Glomerular endothelial cell (primary cell): ENCODE measurements around the gene MAFB. TPM values are rescaled to one million over a fixed set of nuclear protein-coding genes. Genes with fewer than 3 reads are reported as not detected.

ENCODE experiments used
- DNase-seq: peaks from one replicate; pipeline ENCODE4 v3.0.0-alpha.2; 2011; ENCODE audit warnings: low read depth, low spot score; ENCODE audit errors: extremely low read depth
- total RNA-seq: library from RNA; depleted of rRNA; stranded (reverse); fragments of >200 nt; gene quantifications from 2 replicates; pipeline ENCODE4 v1.2.3, GENCODE V29; 2015

Gene MAFB
- total RNA-seq, 1 donor from 2014 or later = 2.3 TPM

DNA sequence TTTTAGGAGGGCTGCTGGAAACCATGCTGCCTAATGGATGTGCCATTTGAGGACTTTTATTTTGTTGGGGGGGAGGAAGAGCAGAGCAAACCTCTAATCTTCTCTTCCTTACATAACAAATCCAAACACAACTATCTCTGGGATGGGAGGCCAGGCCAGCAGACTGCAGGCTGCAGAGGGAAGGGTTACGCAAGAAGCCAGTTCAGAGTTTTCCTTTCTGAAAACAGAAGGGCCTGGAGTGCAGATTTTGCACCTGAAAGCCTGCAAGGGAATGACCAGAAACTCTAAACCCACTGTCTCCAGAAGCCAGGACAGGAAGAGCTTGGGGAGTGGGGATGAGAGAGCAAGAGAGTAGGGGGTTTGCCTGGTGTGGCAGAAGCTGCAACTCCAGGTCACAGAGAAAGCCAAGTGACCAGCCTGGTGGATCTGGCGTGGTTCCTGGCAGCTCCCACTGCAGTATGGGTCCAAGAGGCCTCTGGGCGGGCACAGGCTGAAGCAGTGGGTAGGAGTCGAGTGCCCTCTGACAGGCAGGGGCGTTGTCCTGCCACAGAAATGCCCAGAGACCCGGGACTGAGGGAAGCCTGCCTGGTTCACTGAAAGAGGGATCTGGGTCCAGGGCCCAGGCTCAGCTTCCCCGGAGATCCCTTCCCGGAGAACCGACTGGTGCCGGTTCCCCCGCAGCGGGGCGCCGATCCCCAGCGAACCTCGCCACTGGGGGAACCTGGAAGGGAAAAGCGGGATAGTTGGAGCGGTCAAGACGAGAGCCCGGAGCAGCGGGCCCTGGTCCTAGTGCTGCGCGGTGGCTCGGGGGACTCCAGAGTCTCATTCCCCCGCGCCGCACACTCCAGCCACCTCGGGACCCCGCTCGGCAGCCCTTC is 6.7 kb downstream of the MAFB start:
- DNase-seq = no peak

DNA sequence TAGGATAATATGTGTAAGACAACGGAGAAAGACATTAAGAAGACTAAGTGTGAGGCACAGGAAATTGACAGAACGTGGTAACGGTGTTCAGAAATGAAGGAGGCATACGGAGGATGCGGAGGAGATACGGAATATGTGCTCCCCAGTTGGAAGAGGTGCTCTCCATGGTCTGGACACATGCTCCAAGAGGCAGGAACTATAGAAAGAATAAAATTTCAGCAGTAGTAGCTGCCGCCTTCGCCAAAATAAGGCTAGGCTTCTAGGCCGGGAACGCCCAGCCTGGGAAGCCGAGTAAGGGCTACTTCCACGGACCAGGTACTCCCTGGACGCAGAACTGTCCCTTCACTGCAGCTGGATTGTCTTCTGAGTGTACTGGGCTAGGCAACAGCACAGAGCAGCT is 7.4 kb downstream of the MAFB start:
- DNase-seq = no peak

DNA sequence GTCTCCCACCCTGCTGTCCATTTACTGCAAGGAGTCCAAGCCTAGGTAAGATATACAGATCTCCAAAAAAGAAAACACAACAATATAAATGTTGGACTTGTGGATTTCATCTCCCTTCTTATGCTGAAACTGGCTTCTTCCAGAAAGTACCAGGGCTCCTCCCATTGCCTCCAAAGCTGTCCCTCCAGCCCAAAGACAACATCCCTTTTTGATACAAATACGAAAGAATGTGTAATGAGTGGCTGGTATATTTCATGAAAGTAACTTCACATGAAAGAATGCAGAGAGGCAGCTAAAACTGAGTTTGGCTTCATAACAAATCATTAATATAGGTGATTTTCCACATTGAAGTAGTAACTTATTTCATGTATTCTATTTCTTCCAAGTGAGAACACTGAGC is 7.9 kb downstream of the MAFB start:
- no peak for DNase-seq

DNA sequence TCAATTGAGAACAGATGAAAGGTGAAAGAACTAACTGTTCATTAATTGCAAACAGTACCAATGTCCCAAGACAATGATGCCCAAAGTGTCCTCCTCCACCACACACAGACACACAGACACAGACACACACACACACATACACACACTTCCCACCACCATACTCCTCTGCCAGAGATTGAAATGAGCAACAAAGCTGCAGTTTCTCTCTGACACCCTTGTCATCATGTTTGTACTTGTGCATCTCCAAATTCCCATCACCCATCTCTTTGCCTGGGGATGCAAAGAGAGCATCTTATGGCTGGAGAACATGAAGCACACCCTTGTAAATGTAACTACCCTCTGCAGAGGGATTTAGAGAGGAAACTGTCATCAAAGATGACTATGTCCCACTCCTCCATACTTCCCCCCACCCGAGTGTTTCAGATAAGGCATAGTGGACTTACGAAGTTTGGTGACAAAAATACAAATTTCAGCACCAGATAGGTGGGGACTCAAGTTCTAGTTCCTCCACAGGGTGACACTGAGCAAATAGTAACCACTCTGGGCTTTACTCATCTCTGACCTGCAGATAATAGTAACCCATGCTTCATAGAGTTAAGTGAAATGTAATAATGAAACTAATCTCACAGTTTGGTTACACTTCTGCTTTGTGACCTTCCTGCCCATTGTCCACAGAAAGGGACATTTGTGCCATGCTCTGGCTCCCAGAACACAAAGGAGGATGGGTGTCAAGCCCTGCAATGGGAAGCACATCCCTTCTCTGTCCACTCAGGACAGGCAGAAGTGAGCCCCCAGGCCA is 8.7 kb downstream of the MAFB start:
- DNase-seq = no peak

DNA sequence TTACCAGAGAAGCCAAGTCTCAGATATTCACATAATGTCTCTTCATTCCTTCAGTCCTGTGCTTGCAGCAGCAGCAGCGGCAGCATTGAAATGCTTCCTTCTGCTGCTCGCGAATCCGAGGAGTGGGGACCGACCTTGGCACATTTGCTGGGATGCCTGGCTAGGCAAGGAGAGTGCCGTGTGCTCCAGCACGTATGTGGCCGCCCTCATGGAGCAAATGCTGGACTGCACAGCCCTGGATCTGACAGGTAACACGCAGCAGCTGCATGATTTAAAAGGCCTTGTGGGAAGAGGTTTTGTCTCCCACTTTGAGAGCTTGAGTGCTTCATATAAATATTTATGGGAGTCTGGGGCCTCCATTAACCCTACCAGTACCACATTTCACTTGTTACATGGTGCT is 9.9 kb downstream of the MAFB start:
- no peak for DNase-seq

DNA sequence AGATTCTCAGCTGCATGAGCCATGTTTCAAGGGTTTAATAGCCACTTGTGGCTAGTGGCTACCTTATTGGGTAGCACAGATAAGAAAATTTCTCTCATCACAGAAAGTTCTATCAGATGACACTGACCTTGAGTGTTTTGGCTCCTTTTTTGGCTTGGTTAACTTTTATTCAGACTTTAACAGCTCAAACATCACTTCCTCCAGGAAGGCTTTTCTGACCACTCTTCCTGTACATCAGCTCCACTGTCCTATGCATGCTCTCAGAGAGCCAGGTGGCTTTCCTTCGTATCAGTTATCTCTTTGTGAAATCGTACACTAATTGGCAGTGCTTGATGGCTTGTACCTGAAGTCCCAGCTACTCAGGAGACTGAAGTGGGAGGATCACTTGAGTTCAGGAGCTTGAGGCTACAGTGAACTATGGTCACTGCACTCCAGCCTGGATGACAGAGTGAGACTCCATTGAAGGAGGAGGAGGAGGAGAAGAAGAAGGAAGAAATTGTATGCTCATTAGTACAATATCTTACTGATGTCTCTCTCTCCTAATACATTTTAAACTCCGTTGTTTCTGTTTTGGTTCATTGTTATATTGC is 10.7 kb downstream of the MAFB start:
- DNase-seq = no peak

DNA sequence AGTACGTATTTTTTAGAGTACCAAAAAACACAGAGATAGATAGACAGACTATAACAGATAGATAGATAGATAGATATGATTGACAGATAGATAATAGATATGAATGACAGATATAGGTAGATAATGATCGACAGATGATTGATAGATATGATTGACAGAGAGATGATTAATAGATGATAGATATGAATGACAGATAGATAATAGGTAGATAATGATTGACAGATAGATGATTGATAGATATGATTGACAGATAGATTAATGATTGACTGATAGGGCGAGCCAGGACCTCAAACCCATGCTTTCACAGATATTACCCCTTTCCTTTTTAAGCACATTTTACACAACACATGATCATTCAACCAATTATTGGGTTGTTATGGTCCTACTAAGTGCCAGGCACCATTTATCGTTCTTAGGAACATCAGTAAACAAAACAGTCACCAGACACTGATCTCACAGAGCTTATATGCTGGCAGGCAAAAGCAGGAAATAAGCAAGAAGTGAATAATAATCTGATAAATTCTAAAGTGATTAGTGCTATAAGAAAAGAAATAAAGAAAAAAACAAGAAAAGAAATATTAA is 11.6 kb downstream of the MAFB start:
- no peak for DNase-seq

DNA sequence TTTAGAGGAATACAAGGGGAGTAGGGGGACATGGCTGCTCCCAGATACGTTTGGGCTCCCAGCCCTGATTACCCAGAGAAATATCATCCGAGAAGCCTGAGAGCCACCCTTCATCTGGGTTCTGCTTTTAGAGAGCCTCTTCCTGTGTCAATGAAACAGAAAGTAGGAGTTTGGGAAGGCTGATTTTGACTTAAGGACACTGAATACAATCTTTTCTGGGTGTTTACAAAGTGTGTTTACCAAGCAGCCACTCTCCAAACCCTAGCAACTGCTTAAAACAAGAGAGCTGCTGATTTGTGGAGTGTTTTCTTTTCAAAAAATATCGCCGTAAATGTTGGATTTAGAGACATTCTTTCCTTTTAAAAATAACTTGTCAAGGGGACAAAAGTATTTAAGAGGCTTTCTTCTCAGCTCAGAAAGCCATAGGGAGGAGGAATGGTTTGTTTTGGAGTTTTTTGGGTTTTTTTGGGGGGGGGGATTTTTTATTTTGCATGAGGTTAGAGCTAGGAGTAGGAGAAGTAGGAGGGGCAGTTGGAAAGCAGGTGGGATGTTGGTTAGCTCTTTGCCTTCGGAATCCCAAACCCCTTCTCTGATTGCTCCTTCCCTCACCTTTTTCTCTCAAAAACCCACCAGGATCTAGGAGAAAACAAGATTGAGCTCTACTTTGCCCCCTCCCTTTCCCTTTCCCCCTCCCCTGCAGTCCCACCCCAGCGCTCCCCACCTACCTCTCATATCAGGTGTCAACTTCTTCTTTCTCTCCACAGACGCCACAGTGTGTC is 12.4 kb downstream of the MAFB start:
- DNase-seq = no peak

DNA sequence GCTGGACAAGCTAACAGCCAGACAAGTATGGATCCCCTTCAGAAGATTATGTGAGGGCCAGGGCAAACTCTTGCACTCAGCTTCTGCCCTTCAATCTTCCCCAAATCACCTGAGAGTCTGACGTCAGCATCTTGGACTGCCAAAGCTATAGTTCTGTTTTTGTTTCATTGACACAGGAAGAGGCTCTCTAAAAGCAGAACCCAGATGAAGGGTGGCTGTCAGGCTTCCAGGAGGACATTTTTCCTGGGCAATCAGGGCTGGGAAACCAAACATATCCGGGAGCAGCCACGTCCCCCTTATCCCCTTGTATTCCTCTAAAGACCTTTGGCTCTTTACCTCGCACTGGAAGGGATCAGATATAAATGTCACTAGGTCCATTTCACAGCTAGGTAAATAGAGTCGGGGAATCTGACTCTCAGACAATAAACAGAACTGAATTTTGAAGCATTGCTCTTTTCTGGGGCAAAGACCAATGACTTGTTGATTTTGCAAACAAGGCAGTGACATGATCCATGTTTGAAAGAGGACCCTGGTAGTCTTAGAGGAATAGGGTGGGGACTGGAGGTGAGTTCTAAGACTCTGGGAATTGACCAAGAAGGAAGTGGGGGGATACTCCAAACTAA is 13.3 kb downstream of the MAFB start:
- DNase-seq = no peak

DNA sequence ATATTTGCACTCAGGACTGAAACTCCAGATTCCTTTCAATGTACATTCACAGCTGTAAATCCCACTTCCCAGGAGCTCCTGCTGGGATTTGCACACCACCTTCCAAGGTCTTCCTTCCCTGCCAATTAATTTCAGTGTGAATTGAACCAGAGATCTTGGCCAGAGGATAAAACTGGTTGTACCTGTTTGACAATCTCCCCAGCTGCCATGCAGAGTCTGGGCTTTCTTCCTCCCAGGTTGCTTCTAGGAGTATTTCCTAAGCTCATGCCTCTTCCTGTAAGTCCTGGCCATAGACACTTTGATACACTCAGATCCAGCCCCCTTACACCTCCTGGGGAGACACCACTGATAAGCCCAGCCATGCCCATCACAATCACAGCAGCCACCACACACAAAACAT is 15.6 kb downstream of the MAFB start:
- DNase-seq = no peak

DNA sequence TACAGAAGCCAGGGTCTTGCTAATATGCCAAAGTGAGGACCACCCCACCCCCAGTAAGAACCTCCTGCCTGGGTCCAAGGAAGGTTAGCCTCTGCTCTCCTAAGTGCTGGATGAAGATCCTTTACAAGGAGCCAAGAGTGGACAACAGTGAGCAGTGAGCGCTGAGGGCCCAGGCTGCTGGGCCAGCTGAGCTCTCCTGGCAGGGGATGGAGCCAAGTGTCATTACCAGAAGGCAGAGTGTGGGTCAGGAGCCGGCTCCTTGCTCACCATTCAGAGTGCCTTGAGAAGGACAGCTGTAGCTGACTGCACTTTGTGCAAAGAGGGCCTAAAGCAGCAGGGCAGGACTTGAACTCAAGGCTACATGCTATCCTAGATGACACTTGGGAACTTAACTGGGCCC is 16.9 kb downstream of the MAFB start:
- no peak for DNase-seq

DNA sequence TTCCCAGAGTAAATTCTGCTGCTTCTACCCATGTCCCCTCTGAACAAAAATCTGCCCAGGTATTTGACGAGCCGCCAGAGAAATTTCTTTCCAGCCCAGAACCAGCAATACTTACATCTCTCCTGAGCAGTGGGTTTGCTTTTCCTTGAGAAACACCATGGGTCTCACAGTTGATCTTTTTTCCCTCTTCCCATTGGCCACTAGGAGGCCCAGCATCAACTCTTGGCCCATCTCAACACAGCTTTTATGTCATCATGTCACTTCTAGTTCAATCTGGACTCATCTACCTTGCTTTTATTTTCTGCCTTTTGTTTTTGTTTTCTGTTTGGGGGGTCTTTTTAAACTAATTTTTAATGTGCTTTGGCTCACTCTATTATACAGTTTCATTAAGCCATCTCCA is 18.8 kb downstream of the MAFB start:
- no peak for DNase-seq

DNA sequence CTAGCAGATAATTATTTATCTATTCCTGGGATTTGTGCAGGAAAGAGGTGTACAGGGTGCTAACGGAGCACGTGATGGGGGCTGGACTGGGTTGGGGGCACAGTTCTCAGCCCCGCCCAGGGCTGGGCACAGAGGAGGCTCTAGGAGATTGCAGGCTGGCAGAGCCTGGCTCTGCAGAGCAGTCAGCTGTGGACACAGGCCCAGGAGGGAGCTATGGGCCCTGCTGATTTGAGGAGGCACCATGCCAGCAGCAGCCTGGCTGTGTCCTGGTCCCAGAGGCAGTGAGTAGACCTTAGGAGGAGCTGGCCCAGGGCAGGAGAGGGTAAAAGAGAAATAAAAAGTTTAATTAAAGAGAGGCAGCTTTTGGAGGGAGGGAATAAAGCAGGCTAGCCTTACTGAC is 19.3 kb downstream of the MAFB start:
- DNase-seq = no peak

DNA sequence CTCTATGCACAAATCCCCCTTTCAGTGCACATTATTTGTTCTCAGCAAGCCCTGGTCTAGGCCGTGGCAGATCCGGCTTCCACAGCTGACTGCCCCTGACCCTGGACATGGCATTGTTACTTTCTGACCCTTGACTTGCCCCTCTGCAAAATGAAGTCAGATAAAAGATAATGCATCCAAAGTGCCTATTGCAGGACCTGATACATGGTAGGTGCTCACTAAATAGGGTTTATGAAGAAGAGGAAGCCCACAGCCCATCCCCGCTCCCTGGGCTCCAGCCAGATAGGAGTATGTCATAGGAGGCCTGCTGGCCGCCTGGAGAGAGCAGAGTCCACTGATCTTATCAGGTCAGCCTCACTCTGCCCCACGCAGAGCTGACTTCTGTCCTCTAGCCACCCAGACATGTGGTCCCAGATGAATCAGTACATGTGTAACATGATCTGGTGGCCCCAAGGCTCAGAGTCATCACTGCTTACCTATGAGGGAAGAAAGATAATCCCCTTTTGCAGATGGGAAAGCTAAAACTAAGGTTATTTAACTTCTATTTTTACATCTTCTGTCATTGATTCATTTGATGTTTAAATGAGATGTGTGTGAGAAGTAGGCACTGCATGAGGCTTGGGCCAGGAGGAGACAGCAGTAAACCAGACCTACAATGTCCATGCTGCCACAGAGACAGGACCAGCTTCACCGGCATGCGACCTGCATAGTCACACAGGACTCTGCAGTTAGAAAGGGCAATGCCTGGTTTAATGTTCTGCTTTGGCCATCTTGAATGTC is 20.4 kb downstream of the MAFB start:
- DNase-seq = no peak

DNA sequence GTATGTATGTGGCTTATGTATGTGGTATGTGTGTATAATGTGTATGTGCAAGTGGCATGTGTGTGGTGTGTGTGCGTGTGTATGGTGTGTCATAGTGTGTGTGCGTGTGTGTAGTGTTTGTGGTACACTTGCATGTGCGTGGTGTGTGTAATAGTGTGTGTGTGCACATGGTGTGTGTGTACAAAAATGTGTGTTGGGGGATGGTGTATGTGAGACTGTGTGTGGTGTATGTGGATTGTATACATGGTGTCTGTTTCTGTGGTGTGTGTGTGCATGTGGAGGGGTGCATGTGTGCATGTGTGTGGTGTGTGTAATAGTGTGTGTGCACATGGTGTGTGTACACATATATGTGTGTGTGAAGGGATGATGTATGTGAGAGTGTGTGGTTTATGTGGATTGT is 21.5 kb downstream of the MAFB start:
- DNase-seq = no peak

DNA sequence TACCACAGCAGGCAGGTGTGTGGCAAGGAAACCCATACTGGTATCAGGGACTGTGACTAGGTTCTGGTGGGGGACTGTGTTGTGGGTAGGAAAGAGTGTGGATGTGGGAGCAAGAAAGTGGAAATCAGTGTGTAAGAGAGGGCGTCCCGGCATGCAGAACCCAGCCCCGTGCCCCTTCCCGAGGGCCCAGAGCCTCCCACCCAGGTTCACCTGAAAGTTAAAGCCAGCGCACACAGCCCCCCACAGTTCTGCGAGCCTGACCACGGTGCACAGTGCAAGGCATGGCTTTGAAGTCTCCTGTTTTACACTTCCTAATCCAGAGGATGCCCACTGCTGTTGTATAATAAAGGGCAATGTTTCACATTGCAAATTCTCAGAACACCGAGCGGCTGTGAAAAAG is 22.7 kb downstream of the MAFB start:
- no peak for DNase-seq

DNA sequence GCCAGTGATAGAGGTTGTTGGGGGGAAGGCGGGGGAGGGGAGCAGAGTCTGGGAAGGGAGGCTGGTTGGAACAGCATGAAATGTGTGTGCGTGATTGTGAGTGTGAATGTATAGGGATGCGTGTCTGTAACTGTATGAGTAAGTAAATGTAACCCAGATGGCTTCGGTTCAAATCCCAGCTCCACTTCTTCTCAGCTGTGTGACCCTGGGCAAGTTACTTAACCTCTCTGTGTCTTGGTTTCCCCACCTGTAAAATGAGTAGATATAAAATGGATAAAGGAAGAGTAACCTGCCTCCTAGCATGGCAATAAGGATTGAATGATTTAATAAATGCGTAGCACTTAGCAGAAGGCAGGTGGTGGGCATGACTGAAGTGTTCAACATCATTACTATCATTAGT is 24.1 kb downstream of the MAFB start:
- no peak for DNase-seq

DNA sequence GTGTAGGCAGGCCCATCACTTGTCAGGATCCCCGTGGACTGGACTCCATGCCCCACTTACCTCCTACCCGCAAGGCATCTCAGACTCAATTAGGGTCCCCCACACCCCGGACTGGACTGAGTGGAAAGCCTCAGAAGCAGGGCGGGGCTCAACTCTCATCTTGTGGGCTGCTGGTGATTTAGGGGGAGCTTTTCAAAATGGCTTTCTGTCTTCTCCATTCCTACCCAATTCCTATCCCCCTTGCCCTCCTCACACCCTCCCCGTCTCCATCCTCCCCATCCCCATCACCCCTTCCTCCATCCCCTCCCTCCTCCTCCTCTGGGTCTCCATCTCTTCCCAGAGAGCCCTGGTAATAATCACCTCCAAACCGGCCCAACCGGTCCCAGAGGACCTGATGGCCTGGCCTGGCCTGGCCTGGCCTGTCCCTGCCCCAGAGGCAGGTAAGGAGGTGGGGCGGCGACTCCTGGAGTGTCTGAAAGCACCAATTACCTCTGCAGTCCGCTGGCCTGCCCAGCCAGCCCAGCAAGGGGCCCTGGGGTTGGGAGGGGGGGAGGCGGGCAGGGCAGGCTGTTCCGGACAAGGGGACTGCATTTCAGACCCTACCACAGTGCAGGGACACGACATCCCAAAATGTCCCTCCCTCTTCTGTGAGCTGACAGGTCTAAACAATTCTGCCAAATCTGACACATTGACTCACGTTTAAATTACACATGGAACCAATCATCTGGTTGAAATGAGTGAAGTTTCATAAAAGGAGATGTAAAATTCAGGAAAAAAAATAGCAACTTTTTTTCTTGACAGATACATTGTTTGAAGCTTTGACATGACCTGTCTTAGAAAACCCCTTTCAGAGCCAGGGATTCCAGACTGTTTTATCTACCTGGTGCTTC is 24.8 kb downstream of the MAFB start:
- DNase-seq = no peak
